OCI-LY1 (cell line): ENCODE measurements around the gene STARD13.

ENCODE experiments used
- H2AFZ ChIP-seq: fragments of 200-600 bp; sonication (generic), shearing (Covaris generic); 2 replicates; pipeline ENCODE4 v1.6.0; 2014; ENCODE audit warnings: antibody characterized with exemption, mild to moderate bottlenecking, low read length
- H3F3A ChIP-seq: fragments of 200-600 bp; sonication (generic), shearing (Covaris generic); 2 replicates; pipeline ENCODE4 v1.6.0; 2014; ENCODE audit warnings: mild to moderate bottlenecking, antibody characterized with exemption, low read length, moderate library complexity; ENCODE audit not compliant: insufficient read depth
- H3K27ac ChIP-seq: fragments of 200-600 bp; sonication (generic); 2 replicates; pipeline ENCODE4 v1.5.1; 2014; ENCODE audit warnings: low read length, mixed run types, mild to moderate bottlenecking, low read depth; ENCODE audit not compliant: poor library complexity, severe bottlenecking
- H3K27me3 ChIP-seq: fragments of 200-600 bp; sonication (generic); 2 replicates; pipeline ENCODE4 v1.6.0; 2014; ENCODE audit warnings: antibody characterized with exemption, mild to moderate bottlenecking, low read length, moderate library complexity; ENCODE audit not compliant: insufficient read depth
- H3K36me3 ChIP-seq: fragments of 200-600 bp; sonication (generic); 2 replicates; pipeline ENCODE4 v1.6.1; 2014; ENCODE audit warnings: mild to moderate bottlenecking, antibody characterized with exemption, low read length, moderate library complexity, mixed read lengths; ENCODE audit not compliant: insufficient read depth
- H3K4me1 ChIP-seq: fragments of 200-600 bp; sonication (generic); 2 replicates; pipeline ENCODE4 v1.5.1; 2014; ENCODE audit warnings: mild to moderate bottlenecking, low read length, moderate library complexity; ENCODE audit not compliant: insufficient read depth, severe bottlenecking
- H3K4me2 ChIP-seq: fragments of 200-600 bp; sonication (generic), shearing (Covaris generic); 2 replicates; pipeline ENCODE4 v1.6.1; 2014; ENCODE audit warnings: low read length
- H3K4me3 ChIP-seq: fragments of 200-600 bp; sonication (generic); 2 replicates; pipeline ENCODE4 v1.5.1; 2014; ENCODE audit warnings: low read length, low read depth, mild to moderate bottlenecking, mixed read lengths; ENCODE audit not compliant: poor library complexity, severe bottlenecking
- H3K79me2 ChIP-seq: fragments of 200-600 bp; shearing (Covaris generic); 2 replicates; pipeline ENCODE4 v1.6.1; 2016; ENCODE audit warnings: mixed run types, low read length, mixed read lengths; ENCODE audit not compliant: insufficient read depth
- H3K9ac ChIP-seq: fragments of 200-600 bp; sonication (generic), shearing (Covaris generic); 2 replicates; pipeline ENCODE4 v1.6.1; 2014; ENCODE audit warnings: mild to moderate bottlenecking, low read length, mixed read lengths
- H3K9me2 ChIP-seq: fragments of 200-600 bp; sonication (generic), shearing (Covaris generic); 2 replicates; pipeline ENCODE4 v1.6.1; 2014; ENCODE audit warnings: low read depth, mild to moderate bottlenecking, low read length, mixed read lengths
- H3K9me3 ChIP-seq: fragments of 200-600 bp; shearing (Covaris generic); 2 replicates; pipeline ENCODE4 v1.6.1; 2014; ENCODE audit warnings: low read length, mixed read lengths
- H4K20me1 ChIP-seq: fragments of 200-600 bp; sonication (generic), shearing (Covaris generic); 2 replicates; pipeline ENCODE4 v1.6.0; 2016; ENCODE audit warnings: mild to moderate bottlenecking, low read length; ENCODE audit not compliant: insufficient read depth
- EZH2 ChIP-seq: fragments of 200-600 bp; sonication (generic), shearing (Covaris generic); IDR thresholded peaks from 2 replicates; pipeline ENCODE4 v1.8.0; 2017; ENCODE audit warnings: borderline replicate concordance, mixed run types, mild to moderate bottlenecking, antibody characterized with exemption, low read length, moderate library complexity, mixed read lengths
- TF ChIP-seq, protein P1 (sequence below): fragments of 200-600 bp; sonication (generic), shearing (Covaris generic); IDR thresholded peaks from 2 replicates; pipeline ENCODE4 v1.5.1; 2017; ENCODE audit warnings: mild to moderate bottlenecking, antibody characterized with exemption, low read length, moderate library complexity, mixed read lengths

STARD13 gene

DNA sequence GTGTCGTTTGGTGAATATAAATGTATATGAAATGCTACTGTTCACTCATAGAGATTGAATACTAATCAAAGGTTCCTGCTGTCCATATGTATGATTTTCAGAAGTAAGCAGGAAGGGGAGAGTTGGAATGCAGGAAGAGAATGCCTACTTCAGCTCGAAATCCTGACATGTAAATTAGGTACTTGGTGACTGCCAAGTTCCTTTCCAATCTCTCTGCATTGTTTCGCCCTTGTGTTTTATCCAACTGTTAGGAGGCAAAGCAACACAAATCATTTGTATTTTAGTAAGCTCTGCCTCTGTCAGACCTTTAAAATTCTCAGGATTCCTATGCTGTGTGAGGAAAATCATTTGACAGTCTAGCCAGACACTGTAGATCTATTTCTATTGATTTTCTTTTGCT lies 9.0 kb downstream of the STARD13 start:
- Histone ChIP-seq H3K27ac (no peak overlapping the region), H3K4me2 (no peak overlapping the region), H3F3A (no peaks in the 10 kb centered on the region), H3K79me2 (no peaks in the 10 kb centered on the region), H3K27me3 (no peaks in the 10 kb centered on the region), H4K20me1 (no peaks in the 10 kb centered on the region), H2AFZ (no peak overlapping the region), H3K9me2 (no peaks in the 10 kb centered on the region), H3K9me3 (no peaks in the 10 kb centered on the region), H3K36me3 (no peaks in the 10 kb centered on the region), H3K4me1 (no peaks in the 10 kb centered on the region), H3K9ac (no peak overlapping the region), H3K4me3 (no peak overlapping the region)
- TF ChIP-seq EZH2 = no peak
- TF ChIP-seq, protein P1, sequence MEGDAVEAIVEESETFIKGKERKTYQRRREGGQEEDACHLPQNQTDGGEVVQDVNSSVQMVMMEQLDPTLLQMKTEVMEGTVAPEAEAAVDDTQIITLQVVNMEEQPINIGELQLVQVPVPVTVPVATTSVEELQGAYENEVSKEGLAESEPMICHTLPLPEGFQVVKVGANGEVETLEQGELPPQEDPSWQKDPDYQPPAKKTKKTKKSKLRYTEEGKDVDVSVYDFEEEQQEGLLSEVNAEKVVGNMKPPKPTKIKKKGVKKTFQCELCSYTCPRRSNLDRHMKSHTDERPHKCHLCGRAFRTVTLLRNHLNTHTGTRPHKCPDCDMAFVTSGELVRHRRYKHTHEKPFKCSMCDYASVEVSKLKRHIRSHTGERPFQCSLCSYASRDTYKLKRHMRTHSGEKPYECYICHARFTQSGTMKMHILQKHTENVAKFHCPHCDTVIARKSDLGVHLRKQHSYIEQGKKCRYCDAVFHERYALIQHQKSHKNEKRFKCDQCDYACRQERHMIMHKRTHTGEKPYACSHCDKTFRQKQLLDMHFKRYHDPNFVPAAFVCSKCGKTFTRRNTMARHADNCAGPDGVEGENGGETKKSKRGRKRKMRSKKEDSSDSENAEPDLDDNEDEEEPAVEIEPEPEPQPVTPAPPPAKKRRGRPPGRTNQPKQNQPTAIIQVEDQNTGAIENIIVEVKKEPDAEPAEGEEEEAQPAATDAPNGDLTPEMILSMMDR = no peak

DNA sequence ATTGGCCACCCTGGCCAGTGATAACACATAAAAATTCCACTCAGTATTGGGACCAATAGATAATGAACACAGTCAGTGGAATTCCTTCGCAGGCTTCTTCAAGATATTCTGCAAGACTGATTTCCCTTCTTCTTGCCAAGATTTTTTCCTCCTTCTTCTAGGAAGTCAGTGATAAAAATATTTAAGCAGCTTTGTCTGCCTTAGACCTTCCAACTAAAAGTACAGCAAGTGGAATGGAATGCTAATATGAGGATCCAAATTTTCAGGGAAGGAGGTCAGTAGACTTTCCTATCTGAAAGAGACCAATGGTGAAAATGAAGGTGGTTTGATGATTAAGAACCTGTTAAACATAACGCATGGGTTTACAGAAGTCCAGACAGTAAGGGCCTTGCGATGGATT lies 9.6 kb downstream of the STARD13 start:
- Histone ChIP-seq H3K9me3 (no peaks in the 10 kb centered on the region), H2AFZ (no peak overlapping the region), H4K20me1 (no peaks in the 10 kb centered on the region), H3K9ac (no peak overlapping the region), H3K27me3 (no peaks in the 10 kb centered on the region), H3F3A (no peaks in the 10 kb centered on the region), H3K9me2 (no peaks in the 10 kb centered on the region), H3K36me3 (no peaks in the 10 kb centered on the region), H3K4me3 (no peak overlapping the region), H3K4me1 (no peaks in the 10 kb centered on the region), H3K79me2 (no peaks in the 10 kb centered on the region), H3K27ac (no peak overlapping the region), H3K4me2 (no peak overlapping the region)
- TF ChIP-seq, protein P1 = no peak
- TF ChIP-seq EZH2 = no peak

DNA sequence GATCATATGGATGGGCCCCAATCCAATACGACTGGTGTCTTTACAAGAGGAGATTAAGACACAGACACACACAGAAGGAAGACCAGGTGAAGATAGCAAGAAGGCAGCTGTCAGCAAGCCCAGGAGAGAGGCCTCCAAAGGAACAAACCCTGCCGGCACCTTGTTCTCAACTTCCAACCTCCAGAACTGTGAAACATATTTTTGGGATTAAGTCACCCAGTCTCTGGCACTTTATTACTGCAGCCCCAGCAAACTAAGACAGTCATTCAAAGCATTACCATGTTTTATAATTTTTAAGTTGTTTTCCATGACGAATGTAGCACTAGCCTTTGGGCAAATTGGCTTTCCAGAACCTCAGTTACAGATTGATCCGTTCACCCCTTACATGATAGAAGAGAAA lies 11.3 kb downstream of the STARD13 start:
- Histone ChIP-seq H3K9me3 (no peaks in the 10 kb centered on the region), H3K27me3 (no peaks in the 10 kb centered on the region), H4K20me1 (no peaks in the 10 kb centered on the region), H3K27ac (no peak overlapping the region), H3K9me2 (no peaks in the 10 kb centered on the region), H3K79me2 (no peaks in the 10 kb centered on the region), H2AFZ (no peak overlapping the region), H3K9ac (no peak overlapping the region), H3K4me3 (no peak overlapping the region), H3F3A (no peaks in the 10 kb centered on the region), H3K4me2 (no peak overlapping the region), H3K36me3 (no peaks in the 10 kb centered on the region), H3K4me1 (no peaks in the 10 kb centered on the region)
- TF ChIP-seq, protein P1 = no peak
- TF ChIP-seq EZH2 = no peak
